CD4-positive, alpha-beta T cell (primary cell): ENCODE measurements around the gene DUS1L. TPM values are rescaled to one million over a fixed set of nuclear protein-coding genes. Genes with fewer than 3 reads are reported as not detected.

Experiments used
- ATAC-seq: fragments of 200-7000 bp; cut with Tn5 transposase; one replicate; pipeline ENCODE4 v1.10.0; 2022; ENCODE audit warnings: mild to moderate bottlenecking; ENCODE audit not compliant: poor library complexity
- CTCF ChIA-PET: fragments of 350-600 bp; sonication (Branson Sonifier 250); formaldehyde crosslinking; loops from one replicate; lab custom pipeline; 2021; ENCODE audit warnings: antibody characterized with exemption, inconsistent platforms; lab: Charles Lee
- POLR2A ChIA-PET: fragments of 350-600 bp; sonication (Branson Sonifier 250); formaldehyde crosslinking; loops from one replicate; lab custom pipeline; 2021; ENCODE audit warnings: antibody characterized with exemption, inconsistent platforms; lab: Charles Lee
- DNase-seq, 14 experiments: peaks; one replicate each; pipeline ENCODE4 v3.0.0-alpha.2; 2013 to 2020; ENCODE audit warnings: mixed read lengths in 2 of 14
- H3K27ac ChIP-seq, 2 donors: one replicate each; pipeline versions ENCODE4 v1.5.1 to v1.7.0; 2013; ENCODE audit warnings: low read length in 2 of 2, low read depth in 1 of 2, mild to moderate bottlenecking in 1 of 2
- H3K27me3 ChIP-seq, 2 experiments: 1 replicate in 1 of 2; 2 replicates in 1 of 2; pipeline versions ENCODE4 v1.6.1 to v1.7.0; 2013; ENCODE audit warnings: low read length in 2 of 2, control low read depth in 1 of 2, mild to moderate bottlenecking in 1 of 2, moderate library complexity in 1 of 2; ENCODE audit not compliant: insufficient read depth in 2 of 2, control insufficient read depth in 1 of 2
- H3K36me3 ChIP-seq: one replicate; pipeline ENCODE4 v1.6.1; 2013; ENCODE audit warnings: low read length, control low read depth; ENCODE audit not compliant: insufficient read depth
- H3K4me1 ChIP-seq: one replicate; pipeline ENCODE4 v1.6.1; 2013; ENCODE audit warnings: low read length, control low read depth; ENCODE audit not compliant: insufficient read depth
- H3K4me3 ChIP-seq: one replicate; pipeline ENCODE4 v1.5.1; 2013; ENCODE audit warnings: mild to moderate bottlenecking, low read length, moderate library complexity
- H3K9me3 ChIP-seq, 2 experiments: 1 replicate in 1 of 2; 2 replicates in 1 of 2; pipeline versions ENCODE4 v1.6.1 to v1.7.0; 2013; ENCODE audit warnings: low read length in 2 of 2, mild to moderate bottlenecking in 2 of 2, control low read depth in 1 of 2, moderate library complexity in 1 of 2; ENCODE audit not compliant: control insufficient read depth in 1 of 2, insufficient read depth in 1 of 2
- H3K27ac Mint-ChIP-seq: one replicate; pipeline ENCODE4 v1.8.0; 2020; ENCODE audit warnings: mixed read lengths
- H3K27me3 Mint-ChIP-seq: one replicate; pipeline ENCODE4 v1.8.0; 2021; ENCODE audit warnings: mixed read lengths
- H3K36me3 Mint-ChIP-seq: one replicate; pipeline ENCODE4 v1.8.0; 2021; ENCODE audit warnings: low read depth, mixed read lengths
- H3K4me1 Mint-ChIP-seq: one replicate; pipeline ENCODE4 v1.8.0; 2021; ENCODE audit warnings: low read depth, mixed read lengths
- H3K4me3 Mint-ChIP-seq: one replicate; pipeline ENCODE4 v1.8.0; 2020; ENCODE audit warnings: mild to moderate bottlenecking, mixed read lengths
- H3K9me3 Mint-ChIP-seq: one replicate; pipeline ENCODE4 v1.8.0; 2020; ENCODE audit warnings: mixed read lengths
- CTCF ChIP-seq: fragments of 200-600 bp; IDR thresholded peaks from one replicate; pipeline ENCODE4 v1.8.0; 2022; ENCODE audit warnings: antibody characterized with exemption, mild to moderate bottlenecking
- intact Hi-C, 2 experiments: fragments of 100-400 bp; cut with DNase I in 1 of 2; cut with micrococcal nuclease in 1 of 2; formaldehyde crosslinking; loops; one replicate each; pipeline versions ENCODE4 v1.15.1 to v1.9.0; 2023 to 2025; cut with DNase I, micrococcal nuclease
- total RNA-seq, 174 experiments: library from RNA in 2 of 174; stranded (reverse) in 2 of 174; gene quantifications; one replicate each; pipeline ENCODE4 v1.2.3 and lab custom pipeline; 2021 to 2026

Gene DUS1L
- total RNA-seq, 2 experiments from 2014 or later, result 160 to 163 TPM

- Histone ChIP-seq H3K36me3 (peaks cover 38% of the 10 kb centered on the region), H3K27ac (no peak overlapping the region), H3K9me3 (no peaks in the 10 kb centered on the region), H3K4me1 (peaks cover 34% of the 10 kb centered on the region), H3K4me3 (no peak overlapping the region), H3K27me3 (no peaks in the 10 kb centered on the region)
- DNase-seq (no peak), ATAC-seq (no peak)
- ChIA-PET CTCF (no interaction called here), POLR2A (interaction anchor here (3.0 kb wide), 1 partner anchor 11 kb away, joined by 16 read pairs; the partner anchor contains the start of genes GPS1 and RFNG)
- H3K36me3 Mint-ChIP-seq, result peaks cover 10% of the 10 kb centered on the region
- no peaks in the 10 kb centered on the region for H3K9me3 Mint-ChIP-seq
- H3K27me3 Mint-ChIP-seq, result no peaks in the 10 kb centered on the region
- peak overlapping the region; percentile 47 for H3K27ac Mint-ChIP-seq
- TF ChIP-seq CTCF, result no peak
- peak overlapping the region; percentile 58 for H3K4me3 Mint-ChIP-seq
- peaks cover 9% of the 10 kb centered on the region for H3K4me1 Mint-ChIP-seq
- intact Hi-C loops, result loop anchor here in 1 of 2 experiments (2.0 kb wide), 1 partner anchor 13 kb away; the partner anchor contains the start of genes GPS1 and RFNG
Observed at GRCh38 chr17:82063424-82064415, 1.9 kb downstream of the DUS1L start.

GRCh38 chr17:82062984-82063368 lies 2.6 kb downstream of the DUS1L start:
- intact Hi-C loops, result no loop called here
- H3K27ac Mint-ChIP-seq, result no peak overlapping the region
- Histone ChIP-seq H3K27me3 (no peaks in the 10 kb centered on the region), H3K4me1 (peaks cover 34% of the 10 kb centered on the region), H3K27ac (no peak overlapping the region), H3K9me3 (no peaks in the 10 kb centered on the region), H3K36me3 (peaks cover 45% of the 10 kb centered on the region), H3K4me3 (no peak overlapping the region)
- no peaks in the 10 kb centered on the region for H3K27me3 Mint-ChIP-seq
- POLR2A ChIA-PET, result interaction anchor here (3.0 kb wide), 1 partner anchor 11 kb away, joined by 16 read pairs; the partner anchor contains the start of genes GPS1 and RFNG
- CTCF ChIA-PET, result no interaction called here
- no peak for TF ChIP-seq CTCF
- ATAC-seq (no peak), DNase-seq (no peak)
- H3K4me1 Mint-ChIP-seq, result peaks cover 9% of the 10 kb centered on the region
- H3K9me3 Mint-ChIP-seq, result no peaks in the 10 kb centered on the region
- no peak overlapping the region for H3K4me3 Mint-ChIP-seq
- peaks cover 13% of the 10 kb centered on the region for H3K36me3 Mint-ChIP-seq

GRCh38 chr17:82062076-82062983 lies 3.3 kb downstream of the DUS1L start:
- intact Hi-C loops, result no loop called here
- Histone ChIP-seq H3K4me1 (peaks cover 34% of the 10 kb centered on the region), H3K9me3 (no peaks in the 10 kb centered on the region), H3K36me3 (peaks cover 52% of the 10 kb centered on the region), H3K27me3 (no peaks in the 10 kb centered on the region), H3K4me3 (no peak overlapping the region), H3K27ac (no peak overlapping the region)
- ATAC-seq (no peak), DNase-seq (no peak)
- H3K9me3 Mint-ChIP-seq, result no peaks in the 10 kb centered on the region
- ChIA-PET CTCF (no interaction called here), POLR2A (interaction anchor here (3.0 kb wide), 1 partner anchor 10 kb away, joined by 16 read pairs; the partner anchor contains the start of genes GPS1 and RFNG)
- H3K4me1 Mint-ChIP-seq, result peaks cover 9% of the 10 kb centered on the region
- no peak for TF ChIP-seq CTCF
- H3K4me3 Mint-ChIP-seq, result peak overlapping the region; percentile 58
- H3K36me3 Mint-ChIP-seq, result peaks cover 17% of the 10 kb centered on the region
- no peaks in the 10 kb centered on the region for H3K27me3 Mint-ChIP-seq
- no peak overlapping the region for H3K27ac Mint-ChIP-seq
